Astrocyte (in vitro differentiated cells and primary cell): Measurements from ENCODE around the gene ARMC9. TPM values are rescaled to one million over a fixed set of nuclear protein-coding genes. Genes with fewer than 3 reads are reported as not detected.

Experiments
- DNase-seq: peaks from one replicate; pipeline ENCODE4 v3.0.0-alpha.2; 2010; ENCODE audit warnings: low read depth
- FAIRE-seq: peaks from 2 replicates; lab custom pipeline; 2011; peaks lifted over from hg19 to GRCh38; lab: Jason Lieb, UNC
- H2AFZ ChIP-seq: 2 replicates; pipeline ENCODE4 v1.6.0; 2012; ENCODE audit warnings: low read depth, low read length, inconsistent platforms
- H3K27ac ChIP-seq: 2 replicates; pipeline ENCODE4 v1.5.1; 2011; ENCODE audit warnings: low read depth, low read length, inconsistent platforms
- H3K27me3 ChIP-seq: 2 replicates; pipeline ENCODE4 v1.6.0; 2011; ENCODE audit warnings: low read length, inconsistent platforms; ENCODE audit not compliant: insufficient read depth
- H3K36me3 ChIP-seq: 2 replicates; pipeline ENCODE4 v1.5.1; 2011; ENCODE audit warnings: low read length, inconsistent platforms; ENCODE audit not compliant: insufficient read depth
- H3K4me1 ChIP-seq: 2 replicates; pipeline ENCODE4 v1.5.1; 2011; ENCODE audit warnings: low read length, inconsistent platforms; ENCODE audit not compliant: insufficient read depth
- H3K4me2 ChIP-seq: 2 replicates; pipeline ENCODE4 v1.6.0; 2012; ENCODE audit warnings: low read length, inconsistent platforms
- H3K4me3 ChIP-seq: 2 replicates; pipeline ENCODE4 v1.5.1; 2011; ENCODE audit warnings: low read depth, mild to moderate bottlenecking, low read length, inconsistent platforms; ENCODE audit not compliant: insufficient read depth
- H3K79me2 ChIP-seq: 2 replicates; pipeline ENCODE4 v1.6.0; 2012; ENCODE audit warnings: mild to moderate bottlenecking, low read length, inconsistent platforms; ENCODE audit not compliant: insufficient read depth
- H3K9ac ChIP-seq: 2 replicates; pipeline ENCODE4 v1.6.0; 2012; ENCODE audit warnings: mild to moderate bottlenecking, low read length, inconsistent platforms
- H3K9me3 ChIP-seq: 2 replicates; pipeline ENCODE4 v1.5.1; 2012; ENCODE audit warnings: low read depth, mild to moderate bottlenecking, low read length, inconsistent platforms; ENCODE audit not compliant: insufficient read depth
- H4K20me1 ChIP-seq: 2 replicates; pipeline ENCODE4 v1.6.0; 2012; ENCODE audit warnings: low read length, inconsistent platforms; ENCODE audit not compliant: insufficient read depth
- H3K27ac Mint-ChIP-seq: one replicate; pipeline ENCODE4 v1.8.0; 2021; ENCODE audit warnings: mild to moderate bottlenecking, mixed read lengths; ENCODE audit not compliant: unreplicated experiment
- H3K27me3 Mint-ChIP-seq: one replicate; pipeline ENCODE4 v1.8.0; 2021; ENCODE audit warnings: low read depth, mixed read lengths; ENCODE audit not compliant: unreplicated experiment
- H3K36me3 Mint-ChIP-seq: one replicate; pipeline ENCODE4 v1.8.0; 2021; ENCODE audit warnings: low read depth, mixed read lengths; ENCODE audit not compliant: unreplicated experiment
- H3K4me1 Mint-ChIP-seq: one replicate; pipeline ENCODE4 v1.8.0; 2021; ENCODE audit warnings: low read depth, mixed read lengths; ENCODE audit not compliant: unreplicated experiment
- H3K4me3 Mint-ChIP-seq: one replicate; pipeline ENCODE4 v1.8.0; 2021; ENCODE audit warnings: mild to moderate bottlenecking, moderate library complexity, mixed read lengths; ENCODE audit not compliant: unreplicated experiment
- H3K9me3 Mint-ChIP-seq: one replicate; pipeline ENCODE4 v1.8.0; 2021; ENCODE audit warnings: mild to moderate bottlenecking, mixed read lengths; ENCODE audit not compliant: unreplicated experiment
- EZH2 ChIP-seq: IDR thresholded peaks from 2 replicates; pipeline ENCODE4 v1.6.1; 2012; ENCODE audit warnings: mild to moderate bottlenecking, low read length, inconsistent platforms; ENCODE audit not compliant: insufficient read depth
- total RNA-seq: library from RNA; stranded (reverse); gene quantifications from 2 replicates; pipeline ENCODE4 v1.2.1, GENCODE V29; 2021
- TF ChIP-seq, protein P1 (sequence below): IDR thresholded peaks from 2 replicates; pipeline ENCODE4 v1.5.1; 2011; ENCODE audit warnings: low read depth, mild to moderate bottlenecking, inconsistent platforms, low read length, moderate library complexity; ENCODE audit not compliant: insufficient read depth

The ARMC9 gene
- total RNA-seq, 1 donor from 2014 or later: 52.4 TPM

DNA sequence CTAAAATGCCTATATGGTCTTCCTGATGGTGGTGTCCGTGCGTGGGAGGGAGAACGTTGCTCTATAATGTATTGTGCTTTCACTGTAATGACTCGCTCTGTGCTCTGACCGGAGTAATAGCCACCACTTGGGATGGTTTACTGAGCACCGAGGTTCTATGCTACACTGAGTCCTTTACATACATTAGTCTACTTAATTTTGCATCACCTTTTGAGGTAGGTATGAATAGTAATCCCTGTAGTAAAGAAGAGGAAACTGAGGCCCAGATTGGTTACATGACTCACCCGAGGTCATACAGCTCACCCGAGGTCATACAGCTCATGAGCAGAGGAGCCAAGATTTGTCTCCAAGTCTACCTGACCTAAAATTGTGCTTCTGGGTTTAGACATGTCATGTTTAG lies 79.5 kb downstream of the ARMC9 start:
- Histone ChIP-seq H3K4me2 (no peak overlapping the region), H3K36me3 (peaks cover 42% of the 10 kb centered on the region), H3K9me3 (no peaks in the 10 kb centered on the region), H3K27ac (no peak overlapping the region), H3K79me2 (no peaks in the 10 kb centered on the region), H3K4me3 (no peak overlapping the region), H2AFZ (no peak overlapping the region), H3K4me1 (peaks cover 5% of the 10 kb centered on the region), H3K27me3 (no peaks in the 10 kb centered on the region), H3K9ac (no peak overlapping the region), H4K20me1 (no peaks in the 10 kb centered on the region)
- FAIRE-seq: no peak
- TF ChIP-seq EZH2: no peak
- TF ChIP-seq, protein P1, sequence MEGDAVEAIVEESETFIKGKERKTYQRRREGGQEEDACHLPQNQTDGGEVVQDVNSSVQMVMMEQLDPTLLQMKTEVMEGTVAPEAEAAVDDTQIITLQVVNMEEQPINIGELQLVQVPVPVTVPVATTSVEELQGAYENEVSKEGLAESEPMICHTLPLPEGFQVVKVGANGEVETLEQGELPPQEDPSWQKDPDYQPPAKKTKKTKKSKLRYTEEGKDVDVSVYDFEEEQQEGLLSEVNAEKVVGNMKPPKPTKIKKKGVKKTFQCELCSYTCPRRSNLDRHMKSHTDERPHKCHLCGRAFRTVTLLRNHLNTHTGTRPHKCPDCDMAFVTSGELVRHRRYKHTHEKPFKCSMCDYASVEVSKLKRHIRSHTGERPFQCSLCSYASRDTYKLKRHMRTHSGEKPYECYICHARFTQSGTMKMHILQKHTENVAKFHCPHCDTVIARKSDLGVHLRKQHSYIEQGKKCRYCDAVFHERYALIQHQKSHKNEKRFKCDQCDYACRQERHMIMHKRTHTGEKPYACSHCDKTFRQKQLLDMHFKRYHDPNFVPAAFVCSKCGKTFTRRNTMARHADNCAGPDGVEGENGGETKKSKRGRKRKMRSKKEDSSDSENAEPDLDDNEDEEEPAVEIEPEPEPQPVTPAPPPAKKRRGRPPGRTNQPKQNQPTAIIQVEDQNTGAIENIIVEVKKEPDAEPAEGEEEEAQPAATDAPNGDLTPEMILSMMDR: no peak
- H3K27me3 Mint-ChIP-seq: no peaks in the 10 kb centered on the region
- H3K36me3 Mint-ChIP-seq: peaks cover 46% of the 10 kb centered on the region
- no peak overlapping the region for H3K4me3 Mint-ChIP-seq
- no peaks in the 10 kb centered on the region for H3K9me3 Mint-ChIP-seq
- no peak overlapping the region for H3K27ac Mint-ChIP-seq
- H3K4me1 Mint-ChIP-seq: peaks cover 10% of the 10 kb centered on the region
- no peak for DNase-seq

DNA sequence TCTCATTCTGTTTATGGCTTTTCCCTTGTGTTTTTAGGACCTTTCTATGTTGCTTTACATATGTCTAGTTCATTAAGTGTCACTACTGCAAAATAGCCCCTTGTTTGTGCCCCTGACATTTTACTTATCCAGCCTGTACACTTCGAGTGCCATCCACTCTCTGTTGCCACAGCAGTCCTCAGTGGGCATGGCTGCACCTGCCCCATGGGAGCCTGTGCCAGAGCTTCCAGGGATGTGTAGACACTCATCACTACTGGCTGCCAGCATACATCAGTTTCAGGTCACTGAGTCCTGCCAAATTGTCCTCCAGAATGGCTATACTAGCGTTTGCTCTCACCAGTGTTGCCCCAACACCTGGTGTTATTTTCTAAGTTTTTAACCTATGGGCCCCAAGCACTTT lies 80.4 kb downstream of the ARMC9 start:
- no peak for FAIRE-seq
- H3K9ac ChIP-seq: no peak overlapping the region
- H3K9me3 ChIP-seq: no peaks in the 10 kb centered on the region
- H2AFZ ChIP-seq: no peak overlapping the region
- Mint-ChIP-seq H3K4me3 (no peak overlapping the region), H3K4me1 (peaks cover 10% of the 10 kb centered on the region), H3K27me3 (no peaks in the 10 kb centered on the region), H3K27ac (no peak overlapping the region), H3K36me3 (peaks cover 42% of the 10 kb centered on the region), H3K9me3 (no peaks in the 10 kb centered on the region)
- H4K20me1 ChIP-seq: no peaks in the 10 kb centered on the region
- no peaks in the 10 kb centered on the region for H3K79me2 ChIP-seq
- H3K27me3 ChIP-seq: no peaks in the 10 kb centered on the region
- H3K4me1 ChIP-seq: peaks cover 5% of the 10 kb centered on the region
- H3K4me2 ChIP-seq: no peak overlapping the region
- no peak overlapping the region for H3K4me3 ChIP-seq
- no peak overlapping the region for H3K27ac ChIP-seq
- TF ChIP-seq, protein P1: no peak
- no peak for TF ChIP-seq EZH2
- no peak for DNase-seq
- peaks cover 36% of the 10 kb centered on the region for H3K36me3 ChIP-seq

DNA sequence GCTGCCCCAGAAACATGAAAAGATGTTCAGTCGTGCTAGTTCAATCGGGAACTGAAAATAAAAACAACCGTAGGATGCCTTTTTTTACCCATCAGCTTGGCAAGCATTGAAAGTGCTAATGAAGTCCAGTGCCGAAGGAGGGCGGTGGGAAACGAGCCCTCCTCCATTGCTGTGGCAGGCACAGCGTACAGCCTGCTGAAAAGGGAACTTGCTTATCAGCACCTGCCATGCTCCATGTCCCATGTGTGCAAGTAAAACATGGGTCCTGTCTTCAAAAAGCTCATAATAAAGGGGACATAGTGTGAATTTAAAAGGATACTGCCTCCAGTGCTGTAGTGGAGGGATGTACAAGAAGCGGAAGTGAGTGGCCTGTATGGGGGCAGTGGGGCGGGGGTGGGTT lies 82.4 kb downstream of the ARMC9 start:
- Histone ChIP-seq H3K27me3 (no peaks in the 10 kb centered on the region), H2AFZ (no peak overlapping the region), H3K9me3 (no peaks in the 10 kb centered on the region), H3K36me3 (peaks cover 30% of the 10 kb centered on the region), H3K9ac (no peak overlapping the region), H3K4me2 (no peak overlapping the region), H3K27ac (no peak overlapping the region), H3K4me1 (peaks cover 5% of the 10 kb centered on the region), H4K20me1 (no peaks in the 10 kb centered on the region), H3K4me3 (no peak overlapping the region), H3K79me2 (no peaks in the 10 kb centered on the region)
- Mint-ChIP-seq H3K4me1 (peaks cover 6% of the 10 kb centered on the region), H3K27ac (no peak overlapping the region), H3K36me3 (peaks cover 49% of the 10 kb centered on the region), H3K4me3 (no peak overlapping the region), H3K9me3 (no peaks in the 10 kb centered on the region), H3K27me3 (no peaks in the 10 kb centered on the region)
- DNase-seq: no peak
- FAIRE-seq: no peak
- TF ChIP-seq, protein P1: no peak
- no peak for TF ChIP-seq EZH2
